ENCODE data around the gene ITGAL.

DNA sequence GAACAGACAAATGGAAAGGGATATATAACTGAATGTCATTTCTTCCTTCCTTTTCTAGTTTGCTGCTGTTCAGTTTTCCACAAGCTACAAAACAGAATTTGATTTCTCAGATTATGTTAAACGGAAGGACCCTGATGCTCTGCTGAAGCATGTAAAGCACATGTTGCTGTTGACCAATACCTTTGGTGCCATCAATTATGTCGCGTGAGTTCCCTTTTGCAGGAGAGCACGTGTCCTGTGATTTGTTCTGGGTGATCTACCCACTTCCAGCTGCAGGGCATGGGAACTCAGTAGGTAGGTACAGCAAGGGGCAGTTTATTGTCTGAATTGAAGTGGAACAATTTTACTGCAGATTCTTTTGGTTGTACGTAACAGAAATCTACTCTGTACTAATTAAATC lies 8.8 kb downstream of the ITGAL start:
- TF ChIP-seq, protein P1, sequence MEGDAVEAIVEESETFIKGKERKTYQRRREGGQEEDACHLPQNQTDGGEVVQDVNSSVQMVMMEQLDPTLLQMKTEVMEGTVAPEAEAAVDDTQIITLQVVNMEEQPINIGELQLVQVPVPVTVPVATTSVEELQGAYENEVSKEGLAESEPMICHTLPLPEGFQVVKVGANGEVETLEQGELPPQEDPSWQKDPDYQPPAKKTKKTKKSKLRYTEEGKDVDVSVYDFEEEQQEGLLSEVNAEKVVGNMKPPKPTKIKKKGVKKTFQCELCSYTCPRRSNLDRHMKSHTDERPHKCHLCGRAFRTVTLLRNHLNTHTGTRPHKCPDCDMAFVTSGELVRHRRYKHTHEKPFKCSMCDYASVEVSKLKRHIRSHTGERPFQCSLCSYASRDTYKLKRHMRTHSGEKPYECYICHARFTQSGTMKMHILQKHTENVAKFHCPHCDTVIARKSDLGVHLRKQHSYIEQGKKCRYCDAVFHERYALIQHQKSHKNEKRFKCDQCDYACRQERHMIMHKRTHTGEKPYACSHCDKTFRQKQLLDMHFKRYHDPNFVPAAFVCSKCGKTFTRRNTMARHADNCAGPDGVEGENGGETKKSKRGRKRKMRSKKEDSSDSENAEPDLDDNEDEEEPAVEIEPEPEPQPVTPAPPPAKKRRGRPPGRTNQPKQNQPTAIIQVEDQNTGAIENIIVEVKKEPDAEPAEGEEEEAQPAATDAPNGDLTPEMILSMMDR (IDR thresholded peaks at IDR 0.05): no peak
- no peak for TF ChIP-seq POLR2A (IDR thresholded peaks at IDR 0.05)
